Measurements from ENCODE around the gene WDR19. TPM values are rescaled to one million over a fixed set of nuclear protein-coding genes. Genes with fewer than 3 reads are reported as not detected.
A peak's percentile ranks its signal among the peaks of the same experiment; 100 is the strongest.
"Not testable (repeated sequence)": the region's sequence is repeated elsewhere in the genome, so short reads cannot be mapped to it uniquely, and the experiment has no call there.

The WDR19 gene
- total and polyA plus RNA-seq, 5 donors from 2014 or later, result 1.7 to 12.1 (median 2.6) TPM

- no peak overlapping the region for H3K4me3 ChIP-seq (ENCODE audit: low read depth, low read length)
- Mint-ChIP-seq H3K9me3 (peaks cover 0 to 2% (median 0%) of the 10 kb centered on the region in 7 donors), H3K4me1 (no peaks in the 10 kb centered on the region), H3K27me3 (peaks cover 4% of the 10 kb centered on the region), H3K4me3 (no peak overlapping the region), H3K27ac (no peak overlapping the region), H3K36me3 (peaks cover 12% of the 10 kb centered on the region)
- DNase-seq, result no peak
- no peaks in the 10 kb centered on the region for H3K4me1 ChIP-seq (ENCODE audit: control insufficient read depth, insufficient read depth, low read length, poor library complexity, severe bottlenecking)
- no peak overlapping the region for H3K27ac ChIP-seq (ENCODE audit: insufficient read depth, low read length, poor library complexity, severe bottlenecking)
- no peaks in the 10 kb centered on the region for H3K27me3 ChIP-seq (ENCODE audit: control insufficient read depth, insufficient read depth, low read length)
- no peak for ATAC-seq (ENCODE audit: low read depth in 2 of 2)
- no peaks in the 10 kb centered on the region for H3K9me3 ChIP-seq (ENCODE audit: control insufficient read depth in 2 of 2, low read length in 2 of 2)
- H3K36me3 ChIP-seq (ENCODE audit: control insufficient read depth, insufficient read depth, low read length), result no peaks in the 10 kb centered on the region
Observed at GRCh38 chr4:39256436-39256835, 74.1 kb downstream of the WDR19 start.

- H3K4me3 ChIP-seq (ENCODE audit: low read depth, low read length), result no peak overlapping the region
- Mint-ChIP-seq H3K27me3 (peaks cover 4% of the 10 kb centered on the region), H3K27ac (no peak overlapping the region), H3K4me3 (no peak overlapping the region), H3K4me1 (no peaks in the 10 kb centered on the region), H3K9me3 (peaks cover 0 to 4% (median 0%) of the 10 kb centered on the region in 7 donors), H3K36me3 (peaks cover 33% of the 10 kb centered on the region)
- H3K4me1 ChIP-seq (ENCODE audit: control insufficient read depth, insufficient read depth, low read length, poor library complexity, severe bottlenecking), result no peaks in the 10 kb centered on the region
- no peak for ATAC-seq (ENCODE audit: low read depth in 2 of 2)
- H3K36me3 ChIP-seq (ENCODE audit: control insufficient read depth, insufficient read depth, low read length), result no peaks in the 10 kb centered on the region
- H3K27ac ChIP-seq (ENCODE audit: insufficient read depth, low read length, poor library complexity, severe bottlenecking), result no peak overlapping the region
- no peaks in the 10 kb centered on the region for H3K27me3 ChIP-seq (ENCODE audit: control insufficient read depth, insufficient read depth, low read length)
- H3K9me3 ChIP-seq (ENCODE audit: control insufficient read depth in 2 of 2, low read length in 2 of 2), result no peaks in the 10 kb centered on the region
- no peak for DNase-seq
Observed at GRCh38 chr4:39259571-39260330, 77.4 kb downstream of the WDR19 start.

- H3K4me3 ChIP-seq (ENCODE audit: low read depth, low read length), result no peak overlapping the region
- no peak overlapping the region for H3K27ac ChIP-seq (ENCODE audit: insufficient read depth, low read length, poor library complexity, severe bottlenecking)
- H3K4me1 ChIP-seq (ENCODE audit: control insufficient read depth, insufficient read depth, low read length, poor library complexity, severe bottlenecking), result no peaks in the 10 kb centered on the region
- no peaks in the 10 kb centered on the region for H3K27me3 ChIP-seq (ENCODE audit: control insufficient read depth, insufficient read depth, low read length)
- Mint-ChIP-seq H3K36me3 (peaks cover 40% of the 10 kb centered on the region), H3K27ac (no peak overlapping the region), H3K27me3 (no peaks in the 10 kb centered on the region), H3K4me3 (no peak overlapping the region), H3K9me3 (peaks cover 0 to 6% (median 0%) of the 10 kb centered on the region in 7 donors), H3K4me1 (no peaks in the 10 kb centered on the region)
- H3K36me3 ChIP-seq (ENCODE audit: control insufficient read depth, insufficient read depth, low read length), result no peaks in the 10 kb centered on the region
- ATAC-seq (ENCODE audit: low read depth in 2 of 2) (no peak), DNase-seq (no peak)
- no peaks in the 10 kb centered on the region for H3K9me3 ChIP-seq (ENCODE audit: control insufficient read depth in 2 of 2, low read length in 2 of 2)
Observed at GRCh38 chr4:39263895-39264294, 81.6 kb downstream of the WDR19 start.

- DNase-seq (no peak), ATAC-seq (ENCODE audit: low read depth in 2 of 2) (no peak)
- Histone ChIP-seq H3K27me3 (ENCODE audit: control insufficient read depth, insufficient read depth, low read length) (no peaks in the 10 kb centered on the region), H3K9me3 (ENCODE audit: control insufficient read depth in 2 of 2, low read length in 2 of 2) (no peaks in the 10 kb centered on the region), H3K36me3 (ENCODE audit: control insufficient read depth, insufficient read depth, low read length) (peaks cover 6% of the 10 kb centered on the region), H3K27ac (ENCODE audit: insufficient read depth, low read length, poor library complexity, severe bottlenecking) (no peak overlapping the region), H3K4me1 (ENCODE audit: control insufficient read depth, insufficient read depth, low read length, poor library complexity, severe bottlenecking) (no peaks in the 10 kb centered on the region), H3K4me3 (ENCODE audit: low read depth, low read length) (no peak overlapping the region)
- Mint-ChIP-seq H3K27me3 (no peaks in the 10 kb centered on the region), H3K27ac (peak overlapping the region in 1 of 3 donors; percentile 44), H3K4me1 (no peaks in the 10 kb centered on the region), H3K9me3 (no peaks in the 10 kb centered on the region), H3K4me3 (no peak overlapping the region), H3K36me3 (peaks cover 46% of the 10 kb centered on the region)
Observed at GRCh38 chr4:39274503-39274902, 92.2 kb downstream of the WDR19 start.

DNA sequence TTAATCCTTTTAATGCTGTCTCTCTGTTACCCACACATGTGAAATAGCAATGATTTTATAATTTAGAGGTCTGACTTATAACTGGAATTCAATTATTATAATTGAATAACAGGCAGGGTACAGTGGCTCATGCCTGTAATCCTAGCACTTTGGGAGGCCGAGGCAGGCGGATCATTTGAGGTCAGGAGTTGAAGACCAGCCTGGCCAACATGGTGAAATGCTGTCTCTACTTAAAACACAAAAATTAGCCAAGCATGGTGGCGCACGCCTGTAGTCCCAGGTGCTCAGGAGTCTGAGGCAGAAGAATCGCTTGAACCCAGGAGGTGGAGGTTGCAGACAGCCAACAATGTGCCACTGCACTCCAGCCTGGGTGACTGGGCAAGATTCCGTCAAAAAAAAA, 95.3 kb downstream of the WDR19 start:
- H3K4me3 ChIP-seq (ENCODE audit: low read depth, low read length); H3K27me3 ChIP-seq (ENCODE audit: control insufficient read depth, insufficient read depth, low read length); H3K27ac Mint-ChIP-seq; H3K27ac ChIP-seq (ENCODE audit: insufficient read depth, low read length, poor library complexity, severe bottlenecking); H3K27me3 Mint-ChIP-seq; H3K4me3 Mint-ChIP-seq; H3K4me1 ChIP-seq (ENCODE audit: control insufficient read depth, insufficient read depth, low read length, poor library complexity, severe bottlenecking); DNase-seq; H3K36me3 ChIP-seq (ENCODE audit: control insufficient read depth, insufficient read depth, low read length); H3K4me1 Mint-ChIP-seq; H3K9me3 Mint-ChIP-seq; H3K9me3 ChIP-seq (ENCODE audit: control insufficient read depth in 2 of 2, low read length in 2 of 2); ATAC-seq (ENCODE audit: low read depth in 2 of 2): not testable (repeated sequence)
- peaks cover 37% of the 10 kb centered on the region for H3K36me3 Mint-ChIP-seq

DNA sequence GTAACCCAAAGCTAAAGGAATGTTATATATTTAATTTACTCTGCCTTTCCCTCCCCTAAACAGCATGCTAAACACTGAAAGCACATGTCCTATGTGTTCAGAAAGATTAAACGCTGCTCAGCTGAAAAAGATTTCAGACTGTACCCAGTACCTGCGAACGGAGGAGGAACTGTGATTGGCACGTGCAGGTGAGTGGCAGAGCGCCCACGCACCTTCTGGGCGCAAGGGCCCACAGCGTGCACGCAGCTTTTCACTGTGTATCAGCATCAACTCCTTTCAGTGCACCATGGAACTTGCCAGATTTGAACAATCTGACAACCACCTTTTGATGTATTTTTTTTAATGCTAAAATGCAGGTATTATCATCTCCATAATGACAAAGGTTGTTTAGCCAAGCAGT, 96.1 kb downstream of the WDR19 start:
- Histone ChIP-seq H3K27ac (ENCODE audit: insufficient read depth, low read length, poor library complexity, severe bottlenecking) (no peak overlapping the region), H3K9me3 (ENCODE audit: control insufficient read depth in 2 of 2, low read length in 2 of 2) (no peaks in the 10 kb centered on the region), H3K4me3 (ENCODE audit: low read depth, low read length) (no peak overlapping the region), H3K27me3 (ENCODE audit: control insufficient read depth, insufficient read depth, low read length) (no peaks in the 10 kb centered on the region), H3K4me1 (ENCODE audit: control insufficient read depth, insufficient read depth, low read length, poor library complexity, severe bottlenecking) (no peaks in the 10 kb centered on the region), H3K36me3 (ENCODE audit: control insufficient read depth, insufficient read depth, low read length) (no peaks in the 10 kb centered on the region)
- Mint-ChIP-seq H3K36me3 (peaks cover 36% of the 10 kb centered on the region), H3K4me3 (no peak overlapping the region), H3K27me3 (no peaks in the 10 kb centered on the region), H3K4me1 (no peaks in the 10 kb centered on the region), H3K9me3 (no peaks in the 10 kb centered on the region), H3K27ac (peak overlapping the region in 1 of 3 donors; percentile 48)
- DNase-seq, result no peak
- ATAC-seq (ENCODE audit: low read depth in 2 of 2), result no peak

DNA sequence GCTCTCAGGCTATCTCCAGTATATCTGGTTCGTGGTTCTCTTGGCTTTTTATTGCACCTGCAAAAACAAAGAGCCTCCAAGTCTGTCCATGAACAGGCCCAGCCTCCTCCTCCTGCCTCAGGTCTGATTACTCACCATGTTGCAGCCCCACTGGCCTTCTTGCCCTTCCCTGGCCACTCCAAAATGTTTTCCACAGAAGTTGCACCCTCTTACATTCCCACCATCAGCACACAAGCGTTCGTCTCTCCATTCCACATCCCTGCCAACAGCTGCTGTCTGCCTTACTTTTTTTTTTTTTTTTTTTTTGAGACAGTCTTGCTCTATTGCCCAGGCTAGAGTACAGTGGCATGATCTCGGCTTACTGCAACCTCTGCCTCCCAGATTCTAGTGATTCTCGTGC, 97.1 kb downstream of the WDR19 start:
- no peaks in the 10 kb centered on the region for H3K4me1 Mint-ChIP-seq
- Histone ChIP-seq H3K9me3 (ENCODE audit: control insufficient read depth in 2 of 2, low read length in 2 of 2) (no peaks in the 10 kb centered on the region), H3K4me1 (ENCODE audit: control insufficient read depth, insufficient read depth, low read length, poor library complexity, severe bottlenecking) (no peaks in the 10 kb centered on the region), H3K27ac (ENCODE audit: insufficient read depth, low read length, poor library complexity, severe bottlenecking) (no peak overlapping the region), H3K36me3 (ENCODE audit: control insufficient read depth, insufficient read depth, low read length) (no peaks in the 10 kb centered on the region), H3K27me3 (ENCODE audit: control insufficient read depth, insufficient read depth, low read length) (no peaks in the 10 kb centered on the region), H3K4me3 (ENCODE audit: low read depth, low read length) (no peak overlapping the region)
- no peak overlapping the region for H3K4me3 Mint-ChIP-seq
- no peaks in the 10 kb centered on the region for H3K27me3 Mint-ChIP-seq
- DNase-seq, result no peak
- H3K36me3 Mint-ChIP-seq, result peaks cover 34% of the 10 kb centered on the region
- ATAC-seq (ENCODE audit: low read depth in 2 of 2), result no peak
- peak overlapping the region in 1 of 3 donors; percentile 29 for H3K27ac Mint-ChIP-seq
- no peaks in the 10 kb centered on the region for H3K9me3 Mint-ChIP-seq

GRCh38 chr4:39280770-39281169, 98.4 kb downstream of the WDR19 start:
- no peaks in the 10 kb centered on the region for H3K4me1 ChIP-seq (ENCODE audit: control insufficient read depth, insufficient read depth, low read length, poor library complexity, severe bottlenecking)
- peaks cover 0 to 8% (median 2%) of the 10 kb centered on the region in 4 donors for H3K4me1 Mint-ChIP-seq
- H3K4me3 Mint-ChIP-seq, result no peak overlapping the region
- DNase-seq (no peak), ATAC-seq (ENCODE audit: low read depth in 2 of 2) (no peak)
- no peaks in the 10 kb centered on the region for H3K9me3 ChIP-seq (ENCODE audit: control insufficient read depth in 2 of 2, low read length in 2 of 2)
- no peak overlapping the region for H3K27ac Mint-ChIP-seq
- H3K27me3 ChIP-seq (ENCODE audit: control insufficient read depth, insufficient read depth, low read length), result no peaks in the 10 kb centered on the region
- peaks cover 0 to 2% (median 0%) of the 10 kb centered on the region in 7 donors for H3K9me3 Mint-ChIP-seq
- H3K4me3 ChIP-seq (ENCODE audit: low read depth, low read length), result no peak overlapping the region
- peaks cover 28% of the 10 kb centered on the region for H3K36me3 Mint-ChIP-seq
- H3K36me3 ChIP-seq (ENCODE audit: control insufficient read depth, insufficient read depth, low read length), result no peaks in the 10 kb centered on the region
- H3K27me3 Mint-ChIP-seq, result no peaks in the 10 kb centered on the region
- no peak overlapping the region for H3K27ac ChIP-seq (ENCODE audit: insufficient read depth, low read length, poor library complexity, severe bottlenecking)

Measured in CD4-positive, CD25-positive, alpha-beta regulatory T cell (primary cell).